Measurements from ENCODE around the gene NSUN6.

Gene NSUN6

GRCh38 chr10:18561861-18562551 lies 89.4 kb downstream of the NSUN6 start:
- no peak for DNase-seq

GRCh38 chr10:18557960-18558359 lies 93.4 kb downstream of the NSUN6 start:
- no peak for DNase-seq

GRCh38 chr10:18556522-18557147 lies 94.8 kb downstream of the NSUN6 start:
- no peak for DNase-seq

DNA sequence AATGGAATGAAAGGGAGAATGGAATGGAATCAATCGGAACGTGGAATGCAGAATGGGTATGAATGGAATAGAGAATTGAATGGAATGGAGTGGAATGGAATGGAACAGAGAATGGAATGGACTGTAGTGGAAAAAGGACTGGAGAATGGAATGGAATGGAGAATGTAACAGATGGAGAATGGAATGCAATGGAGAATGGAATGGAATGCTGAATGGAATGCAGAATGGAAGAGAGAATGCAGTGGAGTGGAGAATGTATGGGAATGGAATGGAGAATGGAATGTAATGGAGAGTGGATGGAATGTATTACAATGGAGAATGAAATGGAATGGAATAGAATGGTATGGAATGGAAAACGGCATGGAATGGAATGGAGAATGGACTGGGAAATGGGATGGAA lies 96.9 kb downstream of the NSUN6 start:
- no peak for DNase-seq

DNA sequence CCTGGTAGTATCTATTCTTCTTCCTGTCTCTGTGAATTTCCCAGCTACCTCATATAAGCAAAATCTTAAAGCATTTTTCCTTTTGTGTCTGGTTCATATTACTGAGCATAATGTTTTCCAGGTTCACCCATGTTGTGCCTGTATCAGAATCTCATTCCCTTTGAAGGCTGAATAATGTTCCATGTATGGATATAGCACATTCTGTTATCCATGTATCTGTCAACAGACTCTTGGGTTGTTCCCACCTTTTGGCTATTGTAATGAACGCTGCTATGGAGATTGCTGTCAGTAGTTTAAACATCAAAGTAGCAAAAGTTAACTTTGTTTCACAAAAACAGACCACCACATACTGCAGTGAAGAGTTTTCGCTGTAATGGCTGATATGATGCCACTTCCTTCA lies 99.9 kb downstream of the NSUN6 start:
- DNase-seq = no peak

- no peak for DNase-seq
Measured at GRCh38 chr10:18549105-18549504, 102.3 kb downstream of the NSUN6 start.

- DNase-seq = peak; percentile 53
Measured at GRCh38 chr10:18545621-18546305, 105.6 kb downstream of the NSUN6 start.

- no peak for DNase-seq
Measured at GRCh38 chr10:18542832-18543231, 108.6 kb downstream of the NSUN6 start.

DNA sequence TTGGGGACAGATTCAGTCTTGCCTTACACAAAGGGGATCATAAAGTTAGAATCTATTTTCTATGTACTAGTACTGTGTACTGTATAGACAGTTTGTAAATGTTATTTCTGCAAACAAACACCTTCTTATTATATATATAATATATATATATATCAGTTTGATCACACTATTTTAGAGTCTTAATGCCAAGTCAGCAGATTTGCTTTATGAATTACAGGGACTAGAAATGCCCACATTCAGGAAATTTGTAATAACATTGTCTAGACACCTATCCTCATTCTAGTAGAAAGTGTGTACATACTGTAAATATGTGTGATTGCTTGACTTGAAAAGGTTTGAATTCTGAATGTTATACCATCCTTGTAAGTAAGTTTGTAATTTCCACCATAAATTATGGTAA lies 111.2 kb downstream of the NSUN6 start:
- no peak for DNase-seq

GRCh38 chr10:18539335-18539734 lies 112.1 kb downstream of the NSUN6 start:
- DNase-seq = no peak

DNA sequence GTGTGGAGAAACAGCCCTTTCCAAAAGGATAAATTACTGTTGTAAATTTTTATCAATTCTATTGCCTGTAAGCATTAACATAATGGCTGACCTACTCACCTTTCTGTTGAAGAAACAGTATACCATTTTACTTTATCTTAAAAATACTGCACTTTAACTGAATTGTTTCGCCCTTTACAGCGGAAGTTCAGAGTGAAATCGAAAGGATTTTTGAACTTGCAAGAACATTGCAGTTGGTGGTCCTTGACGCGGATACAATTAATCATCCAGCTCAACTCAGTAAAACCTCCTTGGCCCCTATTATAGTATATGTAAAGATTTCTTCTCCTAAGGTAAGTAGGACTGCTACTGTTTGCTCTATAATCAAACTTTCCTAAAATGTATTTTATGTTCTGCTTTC lies 117.5 kb downstream of the NSUN6 start:
- no peak for DNase-seq

DNA sequence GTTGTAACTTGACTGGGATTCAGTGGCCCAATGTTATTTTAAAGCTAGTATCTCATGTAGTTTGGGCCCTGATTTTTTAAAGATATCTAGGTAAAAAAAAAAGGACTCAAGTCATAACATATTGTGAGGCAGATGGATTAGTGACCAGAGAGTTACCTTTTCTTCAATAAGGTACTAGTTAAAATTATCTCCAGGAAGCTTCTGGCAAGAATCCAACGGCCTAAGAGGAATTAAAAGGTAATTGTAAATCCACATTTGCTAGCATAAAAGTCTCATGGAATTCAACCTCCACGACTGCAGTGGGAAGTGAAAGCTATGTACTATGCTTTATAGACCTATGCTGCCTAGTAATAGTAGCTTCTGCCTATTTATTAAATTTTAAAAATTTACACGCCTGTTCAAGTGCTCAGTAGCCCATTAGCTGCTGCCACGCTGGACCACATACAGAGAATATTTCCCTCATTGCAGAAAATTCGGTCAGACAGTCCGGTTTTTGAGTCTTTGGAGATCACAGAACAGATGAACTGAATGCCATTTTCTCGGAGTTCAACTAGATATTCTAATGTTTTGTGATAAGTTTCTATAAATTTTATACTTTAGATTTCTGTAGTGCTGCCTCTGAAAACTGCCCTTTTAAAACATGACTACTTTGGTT lies 118.4 kb downstream of the NSUN6 start:
- no peak for DNase-seq

DNA sequence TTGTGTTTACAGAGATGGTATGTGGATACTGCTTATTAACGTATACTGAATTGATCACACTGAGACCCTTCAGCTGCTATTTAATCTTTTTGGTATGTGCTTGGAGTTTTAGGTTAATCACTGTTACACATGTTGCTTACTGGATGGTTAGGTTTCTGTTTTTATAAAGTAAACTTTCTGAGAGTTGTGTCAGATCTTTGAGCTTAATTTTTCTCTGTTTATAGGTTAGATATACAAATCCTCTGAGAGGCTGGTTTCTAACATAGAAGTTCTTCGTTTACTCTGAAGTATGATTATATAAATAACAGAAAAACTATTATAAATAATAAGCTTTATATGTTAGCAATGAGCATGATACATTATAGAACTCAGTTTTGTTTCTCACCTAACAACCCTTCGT lies 123.1 kb downstream of the NSUN6 start:
- DNase-seq = no peak

- DNase-seq = no peak
Measured at GRCh38 chr10:18527687-18528086, 123.7 kb downstream of the NSUN6 start.

DNA sequence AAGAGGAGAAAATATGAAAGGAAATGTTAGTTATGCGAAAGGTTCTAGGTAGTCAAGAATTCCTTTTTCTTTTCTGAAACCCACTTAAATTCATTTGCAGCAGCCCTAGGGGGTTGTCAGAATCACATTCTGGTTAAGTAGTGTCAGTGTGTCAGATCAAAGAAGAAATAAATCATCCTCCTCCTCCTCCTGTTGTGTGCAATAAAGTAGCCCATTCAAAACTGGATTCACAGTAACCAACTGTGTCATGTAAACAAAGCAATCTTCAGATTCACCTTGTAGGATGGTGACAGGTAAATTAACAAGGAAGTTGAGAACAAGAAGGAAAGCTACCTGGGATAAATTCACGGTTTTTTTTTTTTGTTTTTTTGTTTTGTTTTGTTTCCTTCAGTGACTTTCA lies 127.5 kb downstream of the NSUN6 start:
- DNase-seq = no peak

GRCh38 chr10:18523025-18523424 lies 128.4 kb downstream of the NSUN6 start:
- peak; percentile 1 for DNase-seq

DNA sequence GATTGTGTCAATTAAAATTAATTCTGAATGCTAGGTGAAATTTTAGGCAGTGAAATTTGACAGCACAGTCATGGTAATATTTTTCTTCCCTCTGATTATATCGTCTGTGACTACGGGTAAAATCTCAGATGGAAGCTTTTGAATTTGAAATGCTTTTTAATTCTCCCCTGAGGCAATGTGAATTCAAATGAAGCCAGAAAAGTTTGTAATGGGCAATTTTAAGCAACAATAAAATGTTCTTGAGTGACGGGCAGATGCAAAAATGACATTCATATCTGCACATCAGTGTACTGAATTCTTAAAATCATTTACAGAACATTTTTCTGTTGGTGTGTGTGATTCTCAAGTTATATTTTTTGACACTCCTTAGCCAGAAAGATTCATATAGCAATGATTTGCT lies 134.5 kb downstream of the NSUN6 start:
- DNase-seq = no peak

GRCh38 chr10:18514537-18514936 lies 136.8 kb downstream of the NSUN6 start:
- DNase-seq = no peak

GRCh38 chr10:18508587-18508986 lies 142.8 kb downstream of the NSUN6 start:
- no peak for DNase-seq

DNA sequence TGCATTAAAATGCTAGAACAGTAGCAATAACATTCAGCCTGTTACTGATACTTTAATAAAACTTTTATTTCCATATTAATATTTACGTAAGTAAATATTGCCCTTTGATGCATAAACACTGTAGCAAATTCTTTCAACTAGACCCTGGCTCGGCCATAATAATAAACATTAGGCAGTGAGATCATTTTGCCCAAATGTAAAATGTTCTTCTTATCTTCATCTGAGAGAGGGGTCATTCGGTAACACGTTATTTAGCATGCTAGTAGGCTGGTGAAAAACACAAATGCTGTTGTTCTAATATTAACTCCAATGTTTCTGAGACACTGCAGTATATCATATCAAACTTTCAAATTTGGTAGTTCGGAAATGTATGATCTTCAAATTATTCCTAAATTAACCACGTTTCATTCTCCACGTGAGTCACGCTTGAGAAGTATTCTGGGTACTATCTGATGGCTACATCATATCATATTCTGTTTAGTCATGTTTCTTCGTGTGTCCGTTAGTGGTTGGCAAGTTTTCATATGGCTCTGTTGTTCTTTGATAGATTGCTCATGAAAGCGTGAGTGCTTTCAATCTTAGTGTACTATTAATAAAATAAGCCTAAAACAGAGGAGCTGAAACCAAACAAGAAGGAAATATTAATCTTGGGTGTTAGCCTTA lies 145.8 kb downstream of the NSUN6 start:
- DNase-seq = peak; percentile 4

- DNase-seq = no peak
Measured at GRCh38 chr10:18504161-18504560, 147.2 kb downstream of the NSUN6 start.

- no peak for DNase-seq
Measured at GRCh38 chr10:18501629-18502028, 149.8 kb downstream of the NSUN6 start.

- peak; percentile 39 for DNase-seq
Measured at GRCh38 chr10:18501198-18501597, 150.2 kb downstream of the NSUN6 start.

All from fibroblast of skin of scalp (primary cell).